CD4-positive, alpha-beta T cell treated with Interleukin-15 for 1 hour (primary cell): ENCODE results near the gene WDR48.

ENCODE experiments used
- DNase-seq: peaks from one replicate; pipeline ENCODE4 v3.0.0-alpha.2; 2020

WDR48 gene

GRCh38 chr3:39141171-39141995 is 89.6 kb downstream of the WDR48 start:
- DNase-seq: peak; percentile 58

- no peak for DNase-seq
Observed at GRCh38 chr3:39142067-39142466, 90.3 kb downstream of the WDR48 start.

GRCh38 chr3:39143051-39143885 is 91.5 kb downstream of the WDR48 start:
- no peak for DNase-seq

- no peak for DNase-seq
Observed at GRCh38 chr3:39144095-39144747, 92.4 kb downstream of the WDR48 start.

GRCh38 chr3:39144748-39145380 is 93.0 kb downstream of the WDR48 start:
- no peak for DNase-seq

- peak; percentile 56 for DNase-seq
Observed at GRCh38 chr3:39146083-39146501, 94.3 kb downstream of the WDR48 start.
